ENCODE results near the gene KY.

Gene KY

DNA sequence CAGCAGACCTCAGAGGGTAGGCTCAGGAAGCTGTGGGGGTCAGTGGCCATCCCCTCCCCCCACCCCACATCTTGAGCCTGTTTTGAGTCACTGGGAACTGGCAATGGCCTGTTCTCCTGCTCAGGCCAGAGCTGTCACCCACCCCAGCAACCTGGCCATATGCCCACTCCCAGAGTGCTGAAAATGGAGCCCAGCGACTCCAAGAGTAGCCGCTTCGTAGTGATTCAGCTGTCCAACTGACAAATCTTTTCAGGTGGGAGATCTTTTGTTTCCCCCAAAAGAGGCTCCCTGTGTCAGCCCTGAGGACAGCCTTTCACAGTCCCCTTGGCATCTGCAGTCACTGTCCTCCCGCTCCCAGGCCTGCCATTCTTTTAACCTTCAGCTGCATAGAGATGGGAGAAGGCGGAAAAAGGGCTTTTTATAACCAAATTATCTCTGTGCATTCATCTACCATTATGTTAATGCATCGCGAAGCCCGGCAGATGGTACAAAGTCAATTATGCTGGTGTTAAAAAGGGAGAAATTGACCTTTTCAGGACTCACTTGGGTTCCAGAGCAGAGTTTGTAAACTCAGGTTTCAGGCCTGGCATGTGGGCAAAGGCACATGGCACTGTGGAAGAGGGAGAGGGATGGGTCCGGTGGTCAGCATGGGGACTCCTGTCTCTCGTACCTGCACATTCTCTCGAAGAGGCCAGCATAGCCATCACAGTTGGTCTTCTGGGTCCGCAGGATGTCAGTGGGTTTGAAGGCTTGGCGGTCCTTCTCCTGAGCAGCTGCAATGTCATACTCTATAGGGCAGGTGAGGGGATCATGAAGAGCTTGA, 32.1 kb downstream of the KY start:
- DNase-seq = no peak

- no peak for DNase-seq
Observed at GRCh38 chr3:134617608-134618477, 33.0 kb downstream of the KY start.

- no peak for DNase-seq
Observed at GRCh38 chr3:134615743-134616142, 35.1 kb downstream of the KY start.

- DNase-seq = no peak
Observed at GRCh38 chr3:134614955-134615354, 35.9 kb downstream of the KY start.

- DNase-seq = no peak
Observed at GRCh38 chr3:134613006-134613520, 37.8 kb downstream of the KY start.

DNA sequence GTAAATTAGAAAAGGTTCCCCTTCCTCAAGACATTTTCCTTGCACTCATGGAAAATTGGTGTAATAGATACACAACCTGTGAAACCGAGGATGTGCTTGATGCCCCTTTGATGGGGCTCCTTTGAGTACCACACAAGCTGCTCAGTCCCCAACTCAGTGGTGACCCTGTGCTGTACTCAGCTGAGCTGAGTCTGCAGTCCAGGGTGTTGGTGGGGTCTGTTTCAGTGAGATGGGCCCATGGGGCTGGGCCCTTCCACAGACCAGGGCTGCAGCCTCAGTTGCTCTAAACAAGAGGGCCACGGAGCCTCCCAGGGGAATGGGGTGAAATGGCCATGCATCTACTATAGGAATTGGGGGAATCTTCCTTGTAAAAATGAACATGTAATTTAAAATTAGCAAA, 39.3 kb downstream of the KY start:
- DNase-seq = no peak

DNA sequence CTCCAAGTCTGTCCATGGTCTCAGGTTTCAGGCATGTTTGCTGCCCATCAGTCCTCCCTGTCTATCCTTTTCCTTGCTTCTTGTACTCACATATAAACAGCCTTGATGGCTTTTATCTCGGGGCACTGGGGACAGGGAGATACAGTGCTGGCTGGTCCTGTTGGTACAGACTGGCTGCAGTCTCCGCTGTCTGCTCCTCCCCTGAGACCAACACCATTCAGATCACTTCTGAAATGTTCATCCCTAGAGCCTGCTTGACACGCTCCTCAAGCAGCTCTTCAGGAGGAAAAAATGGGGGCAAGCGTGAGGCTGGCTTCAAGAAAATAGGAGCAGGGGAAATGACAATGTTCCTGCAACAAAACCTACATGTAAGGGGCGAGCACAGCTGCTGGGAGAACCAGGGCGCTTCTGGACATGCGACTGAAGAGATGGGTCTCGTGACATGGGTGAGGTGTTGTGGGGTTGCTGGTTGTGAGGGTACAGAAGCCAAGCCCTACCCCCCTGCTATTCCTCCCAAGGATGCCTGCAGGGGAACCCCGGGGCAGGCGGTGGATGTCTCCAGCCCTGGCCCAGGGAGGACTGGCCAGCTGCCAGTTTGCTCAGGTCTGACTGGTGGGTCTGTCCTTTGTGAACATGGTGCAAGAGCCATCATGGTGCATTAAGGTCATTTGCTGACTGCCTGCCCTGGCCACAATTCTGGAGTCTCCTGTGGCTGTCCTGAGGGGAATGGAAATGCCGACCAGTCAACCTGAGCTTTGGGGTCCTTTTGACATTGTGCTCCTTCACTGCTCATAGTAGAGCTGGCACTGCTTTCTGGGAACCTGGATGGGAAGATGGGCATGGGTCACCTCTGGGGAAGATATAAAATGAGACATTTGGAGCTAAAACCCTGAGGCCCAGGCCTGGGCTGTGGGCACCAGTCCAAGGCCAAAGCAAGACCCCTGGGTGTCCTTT, 40.1 kb downstream of the KY start:
- no peak for DNase-seq

- no peak for DNase-seq
Observed at GRCh38 chr3:134609821-134610431, 40.9 kb downstream of the KY start.

GRCh38 chr3:134608771-134609435, 41.9 kb downstream of the KY start:
- DNase-seq = no peak

GRCh38 chr3:134608023-134608770, 42.6 kb downstream of the KY start:
- DNase-seq = no peak

- no peak for DNase-seq
Observed at GRCh38 chr3:134607054-134608022, 43.5 kb downstream of the KY start.

GRCh38 chr3:134606033-134607025, 44.5 kb downstream of the KY start:
- no peak for DNase-seq

GRCh38 chr3:134605556-134605955, 45.3 kb downstream of the KY start:
- DNase-seq = no peak

GRCh38 chr3:134603956-134604355, 46.9 kb downstream of the KY start:
- DNase-seq = no peak

DNA sequence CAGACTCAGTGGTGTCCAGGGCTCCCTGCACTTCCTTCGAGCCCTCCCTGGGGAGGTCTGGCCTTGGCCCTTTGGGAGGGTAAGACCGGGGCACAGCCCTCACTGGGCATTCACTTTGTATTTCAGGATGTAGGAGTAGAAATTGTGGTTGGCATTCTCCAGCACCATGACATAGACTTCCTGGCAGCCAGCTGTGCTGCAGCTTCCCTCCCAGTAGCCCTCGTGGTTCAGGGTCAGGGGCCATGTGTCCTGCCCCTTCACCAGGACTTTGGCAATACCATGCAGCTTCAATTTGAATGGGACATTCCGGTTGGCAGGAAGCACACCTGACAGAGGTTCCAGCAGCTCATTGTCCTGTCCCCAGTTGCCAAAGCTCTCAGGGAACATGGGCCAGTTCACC, 47.3 kb downstream of the KY start:
- DNase-seq = no peak

GRCh38 chr3:134602440-134602814, 48.4 kb downstream of the KY start:
- DNase-seq = no peak

DNA sequence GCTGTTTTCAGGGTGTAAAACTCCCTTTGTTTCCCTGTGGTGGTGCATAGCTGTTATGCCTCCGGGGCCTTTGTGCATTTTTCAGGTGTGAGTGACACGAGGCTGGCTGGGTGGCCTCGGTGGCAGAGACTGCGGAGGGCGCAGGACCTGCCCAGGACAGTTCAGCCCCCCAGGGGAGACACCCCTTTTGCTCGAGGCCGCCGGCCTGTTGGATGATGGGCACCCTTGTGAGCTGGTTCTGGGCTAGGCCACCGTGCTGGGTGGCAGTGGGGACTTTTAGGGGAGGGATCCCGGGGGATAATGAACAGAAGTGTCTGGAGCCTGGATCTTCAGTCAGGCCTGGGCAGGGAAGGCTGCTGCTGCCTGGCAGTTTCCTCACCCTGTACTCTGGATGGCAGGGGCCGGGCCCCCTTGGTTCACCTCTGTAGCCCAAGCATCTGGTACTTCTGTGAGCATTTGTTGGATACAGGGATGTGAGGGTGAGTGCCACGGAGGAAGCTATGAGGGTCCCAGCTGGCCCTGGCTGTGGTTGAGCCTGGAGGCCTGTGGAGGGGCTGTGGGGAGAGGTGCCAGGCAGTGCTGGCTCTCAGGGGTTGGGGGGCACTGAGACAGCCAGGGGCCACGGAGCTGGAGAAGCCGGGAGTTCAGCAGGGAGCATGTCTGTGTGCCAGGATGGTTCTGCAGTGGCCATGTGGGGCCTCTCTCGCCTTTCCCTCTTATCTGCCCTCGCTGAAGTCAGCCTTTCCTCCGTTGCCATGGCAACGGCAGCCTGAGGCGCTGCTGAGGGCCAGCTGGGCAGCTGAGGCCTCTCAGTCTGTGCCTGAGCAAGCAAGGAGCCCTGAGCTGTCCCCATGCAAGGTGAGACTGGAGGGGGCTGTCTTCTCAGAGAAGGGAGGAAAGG, 49.0 kb downstream of the KY start:
- no peak for DNase-seq

All from inflammatory macrophage treated with lipopolysaccharide for 1 hour (primary cell).